HFF-Myc (cell line): ENCODE data around the gene AGAP1.

ENCODE experiments used
- DNase-seq: peaks from one replicate; pipeline ENCODE4 v3.0.0-alpha.2; 2011; ENCODE audit warnings: low read depth; ENCODE audit errors: extremely low read depth
- H3K4me3 ChIP-seq: replicated peaks from 2 replicates; pipeline ENCODE4 v1.5.1; 2011; ENCODE audit warnings: low read depth, mild to moderate bottlenecking, control low read depth, low read length
- TF ChIP-seq, protein P1 (sequence below): IDR thresholded peaks from 2 replicates; pipeline ENCODE4 v1.5.1; 2012; ENCODE audit warnings: mild to moderate bottlenecking, low read depth, low read length, control low read depth; ENCODE audit errors: missing control alignments

AGAP1 gene

DNA sequence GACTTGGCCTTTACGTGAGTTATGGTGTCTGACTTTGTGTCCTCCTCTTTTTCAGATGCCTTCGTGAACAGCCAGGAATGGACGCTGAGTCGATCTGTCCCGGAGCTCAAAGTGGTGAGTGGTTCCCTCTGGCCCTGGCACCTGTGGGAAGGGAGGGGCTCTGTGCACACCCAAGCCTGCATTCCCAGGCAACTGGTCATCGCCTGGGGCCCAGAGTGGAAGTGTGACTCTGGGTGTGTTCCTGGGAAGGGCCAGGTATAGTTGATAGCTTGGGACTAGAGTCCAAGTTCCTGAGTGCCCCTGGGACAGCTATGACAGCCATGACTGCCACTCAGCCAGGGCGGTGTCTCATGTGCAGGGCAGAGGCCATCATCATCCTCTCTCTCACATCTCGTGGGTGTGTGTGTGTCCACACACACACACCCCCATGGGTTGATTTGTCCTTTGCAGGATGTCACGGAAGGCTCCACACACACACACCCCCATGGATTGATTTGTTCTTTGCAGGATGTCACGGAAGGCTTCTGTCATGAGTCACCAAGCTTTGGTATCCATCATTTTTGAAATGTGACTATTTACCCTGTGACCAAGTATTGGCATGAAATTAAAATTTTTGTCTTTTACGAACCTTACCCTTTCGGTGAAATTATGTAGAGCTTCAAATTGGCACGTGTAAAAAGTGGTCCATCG lies 215.4 kb downstream of the AGAP1 start:
- no peak for DNase-seq
- no peak overlapping the region for H3K4me3 ChIP-seq
- TF ChIP-seq, protein P1, sequence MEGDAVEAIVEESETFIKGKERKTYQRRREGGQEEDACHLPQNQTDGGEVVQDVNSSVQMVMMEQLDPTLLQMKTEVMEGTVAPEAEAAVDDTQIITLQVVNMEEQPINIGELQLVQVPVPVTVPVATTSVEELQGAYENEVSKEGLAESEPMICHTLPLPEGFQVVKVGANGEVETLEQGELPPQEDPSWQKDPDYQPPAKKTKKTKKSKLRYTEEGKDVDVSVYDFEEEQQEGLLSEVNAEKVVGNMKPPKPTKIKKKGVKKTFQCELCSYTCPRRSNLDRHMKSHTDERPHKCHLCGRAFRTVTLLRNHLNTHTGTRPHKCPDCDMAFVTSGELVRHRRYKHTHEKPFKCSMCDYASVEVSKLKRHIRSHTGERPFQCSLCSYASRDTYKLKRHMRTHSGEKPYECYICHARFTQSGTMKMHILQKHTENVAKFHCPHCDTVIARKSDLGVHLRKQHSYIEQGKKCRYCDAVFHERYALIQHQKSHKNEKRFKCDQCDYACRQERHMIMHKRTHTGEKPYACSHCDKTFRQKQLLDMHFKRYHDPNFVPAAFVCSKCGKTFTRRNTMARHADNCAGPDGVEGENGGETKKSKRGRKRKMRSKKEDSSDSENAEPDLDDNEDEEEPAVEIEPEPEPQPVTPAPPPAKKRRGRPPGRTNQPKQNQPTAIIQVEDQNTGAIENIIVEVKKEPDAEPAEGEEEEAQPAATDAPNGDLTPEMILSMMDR = no peak

DNA sequence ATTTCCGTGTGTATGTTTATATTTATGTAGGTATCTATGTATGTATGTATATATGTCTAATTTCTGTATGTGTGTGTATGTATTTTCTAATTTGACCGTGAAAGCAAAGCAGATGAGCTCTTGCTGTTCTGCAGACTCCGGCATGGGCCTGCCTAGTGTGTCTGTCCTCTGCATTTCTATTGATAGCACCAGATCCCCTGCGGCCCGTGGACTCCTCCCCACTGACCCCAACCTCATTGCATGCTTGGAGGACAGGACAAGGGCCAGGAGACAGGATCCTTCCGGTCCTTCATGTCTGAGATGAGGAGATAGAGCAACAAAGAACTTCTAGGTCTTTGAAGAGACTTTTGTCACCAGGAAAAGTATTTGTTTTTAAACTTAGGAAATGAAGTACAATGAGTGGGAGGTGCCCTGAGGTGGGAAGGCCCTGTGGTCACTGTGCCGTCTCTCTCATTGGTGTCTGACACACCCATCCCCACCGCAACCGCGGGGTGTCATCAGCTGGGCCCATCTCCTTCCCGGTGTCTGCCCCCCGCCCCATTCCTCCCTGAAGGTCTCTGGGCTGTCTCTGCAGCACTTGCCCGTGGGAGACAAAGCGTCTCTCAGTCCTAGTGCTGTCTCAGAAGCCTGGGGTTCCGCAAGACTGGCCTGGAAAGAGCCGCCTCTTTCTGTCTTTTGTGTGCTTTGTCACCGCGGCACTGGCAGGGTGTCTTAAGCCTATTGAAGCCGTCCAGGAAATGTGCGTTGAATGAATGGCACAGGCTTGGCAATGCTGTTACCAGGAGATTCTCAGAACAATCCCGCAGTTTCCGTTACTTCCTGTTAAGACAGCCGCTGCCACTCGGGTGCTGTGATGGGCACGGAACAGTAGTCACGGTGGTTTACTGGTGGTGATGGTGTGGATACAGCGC lies 216.4 kb downstream of the AGAP1 start:
- TF ChIP-seq, protein P1 = no peak
- H3K4me3 ChIP-seq = no peak overlapping the region
- no peak for DNase-seq

DNA sequence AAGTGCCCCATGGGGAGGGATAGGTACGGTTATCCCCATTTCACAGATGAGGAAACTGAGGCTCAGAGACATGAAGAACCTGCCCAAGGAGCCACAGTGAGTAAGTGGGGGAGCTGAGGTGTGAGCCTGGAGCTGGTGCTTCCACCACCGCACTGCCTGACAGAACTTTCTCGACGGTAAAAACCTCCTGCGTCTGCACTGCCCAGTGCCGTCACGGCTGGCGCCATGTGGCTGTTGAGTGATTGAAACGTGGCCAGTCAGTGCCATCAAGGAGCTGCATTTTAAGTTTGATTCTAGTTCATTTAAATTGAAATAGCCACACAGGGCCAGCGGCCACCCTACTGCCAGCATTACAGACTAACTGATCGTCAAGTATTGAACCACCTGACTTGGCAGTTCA lies 217.1 kb downstream of the AGAP1 start:
- DNase-seq = no peak
- TF ChIP-seq, protein P1 = no peak
- no peak overlapping the region for H3K4me3 ChIP-seq

DNA sequence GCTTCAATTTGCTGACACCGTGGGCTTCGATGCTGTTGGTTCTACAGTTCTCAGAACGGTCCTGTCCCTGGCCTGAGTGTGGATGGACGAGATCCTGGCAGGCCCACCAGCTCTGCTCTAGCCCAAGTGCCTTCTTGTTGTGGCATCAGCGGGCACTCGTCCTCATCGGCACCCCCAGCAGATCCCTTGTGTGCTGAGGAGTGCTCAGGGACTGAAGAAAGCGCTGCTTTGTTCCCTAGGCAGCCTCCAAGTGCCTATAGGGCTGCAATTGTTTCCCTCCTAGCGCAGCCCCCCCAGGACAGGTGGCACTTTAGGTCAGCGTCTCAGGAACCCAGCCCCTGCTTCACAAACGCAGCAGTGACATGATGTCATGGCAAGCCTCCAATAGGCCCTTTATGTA lies 217.7 kb downstream of the AGAP1 start:
- TF ChIP-seq, protein P1 = no peak
- DNase-seq = no peak
- no peak overlapping the region for H3K4me3 ChIP-seq

DNA sequence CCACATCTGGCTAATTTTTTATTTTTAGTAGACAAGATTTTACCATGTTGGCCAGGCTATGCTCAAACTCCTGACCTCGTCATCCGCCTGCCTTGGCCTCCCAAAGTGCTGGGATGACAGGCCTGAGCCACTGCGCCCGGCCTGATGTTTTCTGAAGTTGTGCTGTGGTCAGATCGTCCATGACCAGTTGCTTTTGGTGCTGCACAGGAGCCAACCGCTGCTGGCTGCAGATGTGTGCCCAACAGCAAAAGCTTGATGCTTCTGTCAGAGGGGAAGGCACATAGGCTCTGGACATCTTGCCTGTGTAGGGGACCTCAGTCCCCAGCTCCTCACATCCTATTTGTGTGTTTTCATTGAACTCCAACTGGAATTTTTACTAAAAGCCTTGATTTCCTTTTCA lies 218.3 kb downstream of the AGAP1 start:
- no peak overlapping the region for H3K4me3 ChIP-seq
- DNase-seq = no peak
- TF ChIP-seq, protein P1 = no peak

DNA sequence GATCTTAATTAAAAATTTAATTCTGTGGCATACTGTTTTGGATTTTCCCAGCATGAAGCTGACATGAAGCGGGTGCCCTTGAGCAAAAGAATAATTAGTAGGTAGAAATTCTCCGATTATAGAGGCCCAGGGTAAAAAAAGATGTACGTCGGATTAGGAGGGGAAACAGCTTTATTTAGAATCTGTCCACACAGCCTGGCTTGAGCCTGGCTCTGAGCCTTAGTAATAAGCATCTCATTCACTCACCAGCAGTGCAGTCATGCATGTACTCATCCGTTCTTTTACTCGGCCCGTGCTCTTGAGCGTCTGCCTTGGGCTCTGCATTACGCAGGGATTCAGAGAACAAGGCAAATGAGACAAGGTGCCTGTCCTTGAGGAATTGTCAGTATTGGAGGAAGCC lies 219.3 kb downstream of the AGAP1 start:
- TF ChIP-seq, protein P1 = no peak
- no peak for DNase-seq
- no peak overlapping the region for H3K4me3 ChIP-seq
